ENCODE measurements around the gene NT5C3B.
A peak's percentile ranks its signal among the peaks of the same experiment; 100 is the strongest.
"Not testable (repeated sequence)": the region's sequence is repeated elsewhere in the genome, so short reads cannot be mapped to it uniquely, and the experiment has no call there.

Gene NT5C3B

DNA sequence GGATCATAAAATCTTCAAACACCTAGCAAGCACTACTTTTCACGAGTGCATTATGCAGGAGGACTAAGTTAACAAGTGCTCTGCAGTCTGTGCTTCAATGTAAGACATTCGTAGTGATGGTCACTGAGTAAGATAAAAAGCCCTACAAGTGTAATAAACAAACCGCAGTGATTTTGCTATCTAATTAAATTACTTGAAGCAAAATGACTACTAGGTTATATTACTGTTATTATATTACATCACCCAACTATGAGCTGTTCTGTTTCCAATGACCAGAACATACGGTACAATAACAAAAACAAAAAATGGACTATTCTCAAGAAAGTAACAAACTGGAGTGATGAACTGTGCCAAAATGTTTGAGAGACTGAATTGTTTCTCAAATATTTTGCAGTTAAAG lies 12.8 kb upstream of the NT5C3B start:
- DNase-seq (ENCODE audit: low read depth), result no peak
- no peak overlapping the region for H3K4me3 ChIP-seq (ENCODE audit: low read depth, low read length)

DNA sequence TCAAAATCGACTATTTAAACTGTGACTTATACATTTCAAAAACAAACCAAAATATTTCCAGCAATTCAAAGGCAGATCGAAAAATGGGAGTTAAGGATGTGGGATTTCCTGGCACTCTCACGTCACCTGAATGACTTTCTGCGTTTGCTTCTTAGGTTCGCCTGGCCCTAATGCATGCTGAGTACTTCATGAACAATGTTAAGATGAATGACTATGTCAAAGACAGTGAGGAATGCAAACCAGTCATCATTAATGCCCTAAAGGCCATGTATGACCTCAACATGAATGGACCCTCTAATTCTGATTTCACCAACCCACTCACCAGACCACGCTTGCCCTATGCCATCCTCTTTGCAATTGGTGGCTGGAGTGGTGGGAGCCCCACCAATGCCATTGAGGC lies 8.9 kb upstream of the NT5C3B start:
- DNase-seq (ENCODE audit: low read depth), result no peak
- H3K4me3 ChIP-seq (ENCODE audit: low read depth, low read length), result no peak overlapping the region

DNA sequence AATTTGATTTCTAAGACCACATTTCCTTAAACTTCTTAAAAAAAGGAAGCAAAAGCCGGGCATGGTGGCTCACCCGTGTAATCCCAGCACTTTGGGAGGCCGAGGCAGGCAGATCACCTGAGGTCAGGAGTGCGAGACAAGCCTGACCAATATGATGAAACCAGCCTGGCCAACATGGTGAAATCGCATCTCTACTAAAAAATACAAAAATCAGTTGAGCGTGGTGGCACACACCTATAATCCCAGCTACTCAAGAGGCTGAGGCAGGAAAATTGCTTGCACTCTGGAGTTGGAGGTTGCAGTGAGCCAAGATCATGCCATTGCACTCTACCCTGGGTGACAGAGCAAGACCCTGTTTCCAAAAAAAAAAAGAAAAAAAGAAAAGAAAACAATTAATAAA lies 4.7 kb upstream of the NT5C3B start:
- not testable (repeated sequence) for H3K4me3 ChIP-seq (ENCODE audit: low read depth, low read length); DNase-seq (ENCODE audit: low read depth)

DNA sequence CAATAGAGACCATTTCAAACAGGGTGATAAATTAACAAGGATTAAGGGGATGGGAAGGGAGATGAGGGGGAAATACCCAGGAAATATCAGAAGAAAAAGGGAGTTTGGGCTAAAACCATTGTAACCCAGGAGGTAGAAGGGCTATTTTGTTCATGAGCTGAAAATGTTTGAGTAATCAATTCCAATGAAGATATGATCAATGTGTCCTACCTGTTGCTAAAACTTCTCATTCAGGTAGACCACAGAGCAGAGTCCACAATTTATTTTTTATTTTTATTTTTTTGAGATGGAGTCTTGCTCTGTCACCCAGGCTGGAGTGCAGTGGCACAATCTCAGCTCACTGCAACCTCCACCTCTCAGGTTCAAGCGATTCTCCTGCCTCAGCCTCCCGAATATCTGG lies 3.4 kb upstream of the NT5C3B start:
- H3K4me3 ChIP-seq (ENCODE audit: low read depth, low read length); DNase-seq (ENCODE audit: low read depth): not testable (repeated sequence)

DNA sequence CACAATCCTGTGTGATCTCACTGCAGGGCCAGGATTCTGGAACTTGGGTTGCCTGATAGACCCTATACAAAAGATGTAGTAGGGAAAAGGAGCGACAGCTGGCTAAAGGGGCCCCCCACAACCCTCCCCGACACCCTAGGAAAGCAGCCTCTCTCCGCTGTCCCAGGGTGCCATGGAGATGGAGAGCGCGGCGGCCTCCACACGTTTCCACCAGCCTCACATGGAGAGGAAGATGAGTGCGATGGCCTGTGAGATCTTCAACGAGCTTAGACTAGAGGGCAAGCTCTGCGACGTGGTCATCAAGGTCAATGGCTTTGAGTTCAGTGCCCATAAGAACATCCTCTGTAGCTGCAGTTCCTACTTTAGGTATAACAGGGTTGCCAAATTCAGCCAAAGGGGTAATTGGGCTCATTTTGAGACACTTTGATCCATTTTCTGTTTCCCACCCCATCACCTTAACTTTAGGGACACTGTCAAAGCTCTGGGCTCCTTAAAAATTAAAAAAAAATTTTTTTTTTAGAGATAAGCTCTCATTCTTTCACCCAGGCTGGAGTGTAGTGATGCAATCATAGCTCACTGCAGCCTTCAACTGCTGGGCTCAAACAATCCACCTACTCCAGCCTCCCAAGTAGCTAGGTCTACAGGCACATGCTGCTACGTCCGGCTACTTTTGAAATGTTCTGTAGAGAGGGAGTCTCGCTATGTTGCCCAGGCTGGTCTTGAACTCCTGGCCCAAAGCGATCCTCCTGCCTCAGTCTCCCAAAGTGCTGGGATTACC lies 1.9 kb upstream of the NT5C3B start, which contains the start of gene KLHL10:
KLHL10 (plus strand) TSS at position 65 of the 778 bp plus-strand sequence; CDS start at position 173, 108 bp downstream.
- H3K4me3 ChIP-seq (ENCODE audit: low read depth, low read length), result no peak within 1 kb of the TSS
- DNase-seq (ENCODE audit: low read depth), result no peak

DNA sequence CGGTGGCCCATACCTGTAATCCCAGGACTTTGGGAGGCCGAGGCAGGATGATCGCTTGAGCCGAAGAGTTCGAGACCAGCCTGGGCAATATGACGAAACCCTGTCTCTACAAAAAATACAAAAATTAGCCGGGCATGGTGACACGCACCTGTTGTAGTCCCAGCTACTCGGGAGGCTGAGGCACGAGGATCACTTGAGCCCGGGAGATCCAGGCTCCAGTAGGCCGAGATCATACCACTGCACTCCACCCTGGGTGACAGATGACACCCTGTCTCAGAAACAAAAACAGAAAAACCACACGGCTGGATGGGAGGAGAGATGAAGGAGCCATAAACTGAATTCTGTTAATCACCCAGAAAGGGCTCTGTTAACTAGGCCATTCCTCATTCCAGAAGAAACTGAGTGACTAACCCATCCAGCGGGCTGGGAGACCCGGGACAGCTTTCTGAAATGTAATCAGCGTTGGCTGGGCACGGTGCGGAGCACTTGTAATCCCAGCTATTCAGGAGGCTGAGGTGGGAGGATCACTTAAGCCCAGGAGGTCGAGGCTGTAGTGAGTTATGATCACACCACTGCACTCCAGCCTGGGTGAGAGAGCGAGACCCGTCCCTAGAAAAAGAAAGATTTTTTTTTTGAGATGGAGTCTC lies 641 bp upstream of the NT5C3B start:
- no peak for DNase-seq (ENCODE audit: low read depth)
- H3K4me3 ChIP-seq (ENCODE audit: low read depth, low read length), result peak overlapping the region; percentile 82

DNA sequence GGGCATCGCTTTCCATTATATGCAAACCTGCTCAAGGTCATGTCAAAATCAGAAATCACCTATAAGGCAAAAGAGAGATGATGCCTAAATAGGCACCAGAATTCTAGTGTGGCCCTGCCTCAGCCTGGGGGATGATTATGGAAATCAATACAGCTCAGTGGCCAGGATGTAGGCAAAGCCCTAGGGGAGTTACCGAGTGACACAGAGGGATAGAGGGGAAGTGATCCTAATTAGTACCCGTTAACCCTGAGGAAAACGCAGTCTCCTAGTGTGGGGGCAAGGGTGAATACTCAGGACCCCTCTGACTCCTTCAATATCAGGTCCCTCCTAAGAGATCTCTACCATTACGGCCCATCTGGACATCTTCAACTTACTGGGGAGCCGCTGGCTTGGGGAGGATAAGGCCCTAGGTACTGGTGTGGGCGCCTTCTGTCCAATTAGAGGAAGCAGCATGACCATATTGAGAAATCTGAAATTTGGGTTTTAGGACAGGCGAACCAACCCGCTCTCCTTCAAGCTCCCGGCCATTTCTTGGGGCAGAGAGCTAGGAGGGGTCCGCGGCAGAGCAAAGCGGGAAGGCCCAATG lies 725 bp downstream of the NT5C3B start:
- peak overlapping the region; percentile 82 for H3K4me3 ChIP-seq (ENCODE audit: low read depth, low read length)
- DNase-seq (ENCODE audit: low read depth), result no peak

DNA sequence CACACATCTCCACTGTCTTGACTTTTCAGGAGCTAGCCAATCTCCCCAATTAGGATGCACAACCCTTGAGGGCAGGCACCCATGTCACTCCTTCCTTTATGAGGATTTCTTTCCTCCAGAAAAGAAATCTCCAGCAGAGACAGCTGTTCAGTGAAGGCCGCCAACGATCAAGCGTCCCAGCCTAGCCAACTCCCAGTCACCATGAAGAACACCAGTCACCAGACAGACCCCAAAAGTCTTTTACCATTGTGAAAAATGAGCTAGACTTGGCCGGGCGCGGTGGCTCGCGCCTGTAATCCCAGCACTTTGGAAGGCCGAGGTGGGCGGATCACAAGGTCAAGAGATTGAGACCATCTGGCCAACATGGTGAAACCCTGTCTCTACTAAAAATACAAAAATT lies 6.1 kb downstream of the NT5C3B start:
- not testable (repeated sequence) for DNase-seq (ENCODE audit: low read depth); H3K4me3 ChIP-seq (ENCODE audit: low read depth, low read length)

DNA sequence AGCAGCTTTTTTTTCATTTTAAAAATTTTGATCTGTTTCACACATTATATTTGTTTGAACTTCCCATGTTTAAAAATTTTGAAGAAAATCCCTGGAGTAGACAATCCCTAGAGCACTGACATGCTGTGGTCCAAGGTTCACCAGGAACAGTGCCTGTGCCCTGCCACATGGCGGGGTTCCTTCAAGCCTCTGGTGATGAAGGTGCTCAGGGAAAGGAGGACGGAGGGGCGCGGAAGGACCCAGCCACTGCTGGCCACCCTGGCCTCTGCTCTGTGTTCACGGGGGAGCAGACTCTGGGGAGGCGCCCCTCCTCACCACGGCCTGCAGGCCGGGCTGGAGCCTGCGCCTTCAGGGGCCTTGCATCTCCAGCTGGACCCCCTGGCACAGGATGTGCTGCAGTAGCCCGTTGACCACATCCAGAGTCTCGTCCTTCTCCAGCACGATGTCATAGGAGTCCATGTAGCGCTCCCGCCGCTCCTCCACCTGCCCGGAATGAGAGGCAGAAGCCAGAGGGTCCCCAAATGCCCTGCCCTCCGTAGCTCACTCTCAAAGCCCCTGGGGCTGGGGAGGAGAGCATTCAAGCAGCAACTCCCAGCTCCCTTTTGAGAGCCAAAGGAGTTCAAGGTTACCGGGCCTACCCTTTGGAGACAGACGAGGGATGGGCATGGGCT lies 10.7 kb downstream of the NT5C3B start:
- no peak overlapping the region for H3K4me3 ChIP-seq (ENCODE audit: low read depth, low read length)
- DNase-seq (ENCODE audit: low read depth), result no peak

DNA sequence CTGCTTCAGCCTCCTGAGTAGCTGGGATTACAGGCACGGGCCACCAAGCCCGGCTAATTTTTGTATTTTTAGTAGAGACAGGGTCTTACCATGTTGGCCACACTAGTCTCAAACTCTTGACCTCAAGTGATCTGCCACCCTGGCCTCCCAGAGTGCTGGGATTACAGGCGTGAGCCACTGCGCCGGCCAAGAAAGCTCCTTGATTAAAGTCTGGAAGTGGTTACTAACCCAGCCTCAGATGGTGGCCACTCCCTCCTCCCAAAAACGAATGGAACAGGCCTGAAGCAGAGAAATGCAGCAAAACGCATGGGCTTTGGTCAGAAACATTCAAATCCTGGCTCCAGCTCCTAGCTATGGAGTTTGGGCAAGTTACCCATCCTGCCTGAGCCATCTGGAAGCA lies 11.9 kb downstream of the NT5C3B start:
- no peak overlapping the region for H3K4me3 ChIP-seq (ENCODE audit: low read depth, low read length)
- no peak for DNase-seq (ENCODE audit: low read depth)

DNA sequence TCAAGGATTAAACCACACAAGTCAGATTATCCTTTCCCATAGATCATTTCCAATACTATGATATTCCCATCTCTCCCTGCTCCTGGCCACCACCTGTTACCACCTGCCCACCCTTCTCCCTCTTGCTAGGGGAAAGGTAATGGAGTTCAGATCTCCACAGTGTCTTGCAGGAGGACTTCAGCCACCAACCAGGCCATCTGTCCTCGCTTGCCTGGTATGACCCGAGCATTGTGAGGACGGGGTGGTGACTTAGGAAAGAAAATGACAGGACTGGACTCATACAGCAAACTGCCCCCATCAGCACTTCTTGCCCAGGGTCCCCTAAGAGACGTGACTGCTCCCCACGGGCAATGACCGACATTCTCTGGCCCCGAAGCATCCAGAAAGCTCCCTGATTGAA lies 12.5 kb downstream of the NT5C3B start:
- no peak for DNase-seq (ENCODE audit: low read depth)
- H3K4me3 ChIP-seq (ENCODE audit: low read depth, low read length), result no peak overlapping the region

DNA sequence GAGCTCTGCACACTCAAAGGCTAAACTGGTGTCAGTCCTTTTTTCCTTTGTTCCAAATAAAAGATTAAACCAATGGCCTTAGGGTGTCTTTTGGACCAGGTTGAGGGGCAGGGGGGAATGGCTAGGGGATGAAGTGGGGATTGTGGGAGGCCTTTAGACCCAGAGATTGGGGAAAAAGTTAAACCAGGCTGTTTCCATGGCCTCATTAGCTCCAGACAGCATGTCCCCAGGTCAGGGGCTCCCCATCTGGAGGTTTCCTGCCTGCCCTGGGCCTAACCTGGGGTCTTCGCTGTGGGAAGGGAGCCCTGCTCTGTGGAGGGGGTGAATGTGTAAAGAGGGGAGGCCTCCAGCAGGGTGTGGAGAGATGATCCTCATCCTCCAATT lies 12.9 kb downstream of the NT5C3B start:
- no peak for DNase-seq (ENCODE audit: low read depth)

DNA sequence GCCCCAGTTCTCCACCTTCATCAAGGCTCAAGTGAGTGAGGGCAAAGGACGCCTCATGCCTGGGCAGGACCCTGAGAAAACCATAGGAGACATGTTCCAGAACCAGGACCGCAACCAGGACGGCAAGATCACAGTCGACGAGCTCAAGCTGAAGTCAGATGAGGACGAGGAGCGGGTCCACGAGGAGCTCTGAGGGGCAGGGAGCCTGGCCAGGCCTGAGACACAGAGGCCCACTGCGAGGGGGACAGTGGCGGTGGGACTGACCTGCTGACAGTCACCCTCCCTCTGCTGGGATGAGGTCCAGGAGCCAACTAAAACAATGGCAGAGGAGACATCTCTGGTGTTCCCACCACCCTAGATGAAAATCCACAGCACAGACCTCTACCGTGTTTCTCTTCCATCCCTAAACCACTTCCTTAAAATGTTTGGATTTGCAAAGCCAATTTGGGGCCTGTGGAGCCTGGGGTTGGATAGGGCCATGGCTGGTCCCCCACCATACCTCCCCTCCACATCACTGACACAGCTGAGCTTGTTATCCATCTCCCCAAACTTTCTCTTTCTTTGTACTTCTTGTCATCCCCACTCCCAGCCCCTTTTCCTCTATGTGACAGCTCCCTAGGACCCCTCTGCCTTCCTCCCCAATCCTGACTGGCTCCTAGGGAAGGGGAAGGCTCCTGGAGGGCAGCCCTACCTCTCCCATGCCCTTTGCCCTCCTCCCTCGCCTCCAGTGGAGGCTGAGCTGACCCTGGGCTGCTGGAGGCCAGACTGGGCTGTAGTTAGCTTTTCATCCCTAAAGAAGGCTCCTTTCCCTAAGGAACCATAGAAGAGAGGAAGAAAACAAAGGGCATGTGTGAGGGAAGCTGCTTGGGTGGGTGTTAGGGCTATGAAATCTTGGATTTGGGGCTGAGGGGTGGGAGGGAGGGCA lies 13.6 kb downstream of the NT5C3B start:
- DNase-seq (ENCODE audit: low read depth), result no peak
- no peak overlapping the region for H3K4me3 ChIP-seq (ENCODE audit: low read depth, low read length)

More for the DNA sequence above, 12.9 kb downstream of the NT5C3B start:
- no peak overlapping the region for H3K4me3 ChIP-seq (ENCODE audit: low read depth, low read length)

DNA sequence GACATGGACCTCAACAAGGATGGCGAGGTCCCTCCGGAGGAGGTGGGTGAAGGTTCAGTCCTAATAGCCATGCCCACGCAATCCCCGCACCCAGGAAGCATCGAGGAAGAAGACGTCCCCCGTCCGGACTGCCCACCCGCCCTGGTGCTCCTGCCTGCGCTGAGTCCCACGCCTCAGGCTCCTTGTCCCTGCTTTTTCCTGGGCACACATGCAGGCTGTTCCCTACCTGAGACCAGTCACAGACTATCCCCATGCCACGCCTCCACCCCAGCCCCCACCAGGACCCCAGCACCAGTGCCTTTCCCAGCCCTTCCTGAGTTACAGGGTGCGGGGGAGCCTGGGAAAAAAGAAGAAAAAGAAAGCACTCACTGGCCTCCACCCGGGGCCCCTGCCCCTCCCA lies 14.3 kb downstream of the NT5C3B start:
- no peak for DNase-seq (ENCODE audit: low read depth)
- no peak overlapping the region for H3K4me3 ChIP-seq (ENCODE audit: low read depth, low read length)

DNA sequence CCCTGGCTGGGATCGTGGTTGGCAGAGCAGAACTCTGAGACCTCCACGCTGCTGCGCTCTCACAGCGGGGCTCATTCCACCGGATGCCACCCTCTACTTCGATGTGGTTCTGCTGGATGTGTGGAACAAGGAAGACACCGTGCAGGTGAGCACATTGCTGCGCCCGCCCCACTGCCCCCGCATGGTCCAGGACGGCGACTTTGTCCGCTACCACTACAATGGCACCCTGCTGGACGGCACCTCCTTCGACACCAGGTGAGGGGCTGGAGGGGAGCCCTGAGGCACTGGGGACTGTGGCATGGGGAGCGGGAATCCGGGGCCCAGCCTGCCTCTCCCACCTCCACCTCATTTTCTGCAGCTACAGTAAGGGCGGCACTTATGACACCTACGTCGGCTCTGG lies 18.0 kb downstream of the NT5C3B start:
- DNase-seq (ENCODE audit: low read depth), result no peak
- H3K4me3 ChIP-seq (ENCODE audit: low read depth, low read length), result no peak overlapping the region

DNA sequence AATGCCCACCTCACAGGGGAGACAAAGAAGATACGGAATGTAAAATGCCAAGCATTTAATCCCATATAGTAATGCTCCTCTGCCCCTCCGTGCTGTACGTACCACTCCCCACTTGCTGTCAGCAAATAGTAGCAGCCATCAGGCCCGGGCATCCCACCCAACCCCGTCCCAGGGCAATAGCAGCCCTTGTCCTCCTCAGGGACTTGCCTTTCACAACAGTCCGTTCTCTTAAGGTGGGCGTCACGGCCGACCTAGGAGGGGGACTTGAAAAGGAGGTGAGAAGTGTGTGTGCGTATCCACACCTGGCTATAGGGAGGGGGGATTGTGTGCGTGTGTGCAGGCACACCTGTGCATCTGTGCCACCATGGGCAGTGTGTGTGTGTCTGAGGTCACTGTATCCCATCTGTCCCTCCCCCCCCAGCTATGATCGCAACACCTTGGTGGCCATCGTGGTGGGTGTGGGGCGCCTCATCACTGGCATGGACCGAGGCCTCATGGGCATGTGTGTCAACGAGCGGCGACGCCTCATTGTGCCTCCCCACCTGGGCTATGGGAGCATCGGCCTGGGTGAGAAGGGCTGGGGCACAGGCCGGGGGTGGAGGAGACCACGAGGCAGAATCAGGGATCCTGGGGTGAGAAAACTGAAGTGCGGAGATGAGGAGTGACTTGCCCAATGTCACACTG lies 19.3 kb downstream of the NT5C3B start:
- no peak for DNase-seq (ENCODE audit: low read depth)
- H3K4me3 ChIP-seq (ENCODE audit: low read depth, low read length), result no peak overlapping the region

DNA sequence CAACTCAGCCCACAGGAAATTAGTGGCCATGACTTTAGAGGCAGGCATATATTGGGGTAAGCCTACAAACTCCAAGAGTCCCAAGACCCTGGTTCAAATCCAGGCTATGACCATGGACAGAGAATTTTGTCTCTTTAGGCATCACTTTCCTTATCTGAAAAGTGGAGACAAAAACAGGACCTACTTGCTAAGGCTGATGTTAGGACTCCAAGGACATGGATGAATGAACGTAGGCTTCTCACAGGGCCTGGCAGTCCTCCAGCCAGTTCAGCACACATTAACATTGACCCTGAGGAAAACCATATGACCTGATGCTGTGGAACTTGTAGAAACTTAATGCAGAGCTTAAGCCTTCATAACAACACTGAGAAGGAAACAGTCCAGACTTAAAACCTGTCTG lies 21.8 kb downstream of the NT5C3B start:
- DNase-seq (ENCODE audit: low read depth), result no peak
- peak overlapping the region; percentile 62 for H3K4me3 ChIP-seq (ENCODE audit: low read depth, low read length)

DNA sequence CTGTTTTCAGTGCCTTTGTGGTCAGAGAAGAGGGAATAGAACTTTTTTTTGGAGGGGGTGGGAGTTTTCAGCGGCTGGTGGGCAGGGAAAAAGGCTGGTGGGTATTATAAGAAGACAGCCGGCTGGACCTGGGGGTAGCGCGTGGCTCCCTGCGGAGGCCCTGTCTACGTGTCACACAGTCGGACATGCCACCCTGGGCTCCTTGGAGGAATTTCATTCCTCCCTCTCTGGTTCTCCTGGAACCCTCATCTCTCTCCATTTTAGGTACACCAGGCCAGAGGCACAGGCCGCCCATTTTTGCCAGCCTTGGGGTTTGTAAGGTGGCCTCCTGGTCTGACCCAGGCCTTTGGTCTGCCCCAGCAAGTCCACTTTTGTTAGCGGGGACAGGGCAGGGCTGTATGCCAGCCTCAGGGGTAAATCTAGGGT lies 22.3 kb downstream of the NT5C3B start:
- peak overlapping the region; percentile 62 for H3K4me3 ChIP-seq (ENCODE audit: low read depth, low read length)

More for the DNA sequence above, 22.3 kb downstream of the NT5C3B start:
- no peak for DNase-seq (ENCODE audit: low read depth)
